Measurements from ENCODE around the gene ADM5.

ADM5 gene

DNA sequence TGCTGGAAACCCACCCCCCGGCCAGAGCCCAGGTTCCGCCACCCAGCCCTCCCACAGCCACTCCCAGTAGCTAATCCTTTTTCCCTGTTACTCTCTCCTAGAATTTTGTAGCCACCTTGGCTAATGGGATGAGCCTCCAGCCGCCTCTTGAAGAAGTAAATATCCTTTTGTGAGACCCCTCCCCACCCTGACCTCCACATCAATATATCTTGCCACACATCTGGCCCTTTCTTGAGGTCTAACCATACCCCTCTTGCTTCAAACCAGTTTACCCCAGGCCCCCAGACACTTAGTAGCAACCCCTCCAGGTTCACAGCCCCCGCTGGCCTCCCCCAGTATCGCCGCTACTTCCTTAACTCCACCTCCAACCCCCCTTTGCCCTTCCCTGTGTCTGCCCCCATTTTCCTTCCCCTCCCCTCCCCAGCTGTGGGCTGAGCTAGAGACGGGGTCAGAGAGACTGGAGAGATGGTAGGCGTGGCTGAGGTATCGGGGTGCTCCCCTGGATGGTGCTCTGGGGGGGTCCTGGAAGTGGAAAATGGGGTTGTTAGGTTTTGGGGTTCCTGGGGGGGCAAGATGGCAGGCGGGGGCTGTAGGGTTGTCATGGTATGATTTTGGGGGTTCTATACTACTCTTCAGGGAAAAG, 9.5 kb upstream of the ADM5 start:
- no peak for DNase-seq (ENCODE audit: insufficient read length, low spot score)
- no peak for FAIRE-seq

DNA sequence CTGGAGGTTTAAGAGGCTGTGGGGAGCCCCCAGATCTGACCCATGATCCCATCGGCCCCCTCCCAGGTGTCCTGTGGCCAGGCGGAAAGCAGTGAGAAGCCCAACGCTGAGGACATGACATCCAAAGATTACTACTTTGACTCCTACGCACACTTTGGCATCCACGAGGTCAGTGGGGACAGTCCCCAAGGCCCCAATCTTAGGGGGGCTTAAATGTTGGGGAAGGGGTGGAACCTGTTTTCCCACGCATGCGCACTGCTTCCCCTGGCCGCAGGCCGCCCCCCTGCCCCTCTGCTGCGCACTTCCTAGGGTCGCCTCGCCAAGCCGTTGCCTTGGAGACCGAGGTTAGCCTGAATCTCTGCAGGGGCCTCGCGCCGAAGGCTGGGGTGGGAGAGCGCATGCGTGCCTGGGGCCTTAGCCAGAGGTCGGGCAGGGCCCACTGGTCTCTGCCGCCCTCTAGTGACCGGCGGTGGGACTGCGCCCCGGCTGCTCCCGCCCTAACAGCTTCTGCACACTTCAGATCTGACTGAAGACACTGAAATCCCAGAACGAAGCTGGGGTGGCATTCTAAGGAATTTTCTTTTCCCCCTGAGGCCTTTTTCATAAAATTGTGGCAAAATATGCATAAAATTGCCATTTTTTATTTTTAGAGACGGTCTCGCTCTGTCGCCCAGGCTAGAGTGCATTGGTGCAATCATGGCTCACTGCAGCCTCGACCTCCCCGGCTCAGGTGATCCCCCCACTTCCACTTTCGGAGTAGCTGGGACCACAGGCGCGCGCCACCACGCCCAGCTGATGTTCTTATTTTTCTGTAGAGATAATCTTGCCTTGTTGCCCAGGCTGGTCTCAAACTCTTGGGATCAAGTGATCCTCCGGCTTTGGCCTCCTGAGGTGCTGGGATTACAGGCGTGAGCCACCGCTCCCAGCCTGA, 8.7 kb upstream of the ADM5 start:
- DNase-seq (ENCODE audit: insufficient read length, low spot score) (peak; percentile 92), FAIRE-seq (peak; percentile 26)

DNA sequence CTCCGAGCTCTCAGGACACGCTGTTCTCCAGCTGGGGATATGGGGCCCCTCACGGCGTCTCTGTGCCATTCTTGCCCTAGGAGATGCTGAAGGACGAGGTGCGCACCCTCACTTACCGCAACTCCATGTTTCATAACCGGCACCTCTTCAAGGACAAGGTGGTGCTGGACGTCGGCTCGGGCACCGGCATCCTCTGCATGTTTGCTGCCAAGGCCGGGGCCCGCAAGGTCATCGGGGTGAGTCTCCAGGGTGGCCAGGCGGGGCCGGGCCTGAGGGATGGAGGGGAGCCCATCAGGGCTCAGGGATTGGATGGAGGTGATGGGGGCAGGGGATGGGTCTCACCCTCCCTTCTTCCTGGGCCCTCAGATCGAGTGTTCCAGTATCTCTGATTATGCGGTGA, 7.6 kb upstream of the ADM5 start:
- DNase-seq (ENCODE audit: insufficient read length, low spot score), result no peak
- no peak for FAIRE-seq

DNA sequence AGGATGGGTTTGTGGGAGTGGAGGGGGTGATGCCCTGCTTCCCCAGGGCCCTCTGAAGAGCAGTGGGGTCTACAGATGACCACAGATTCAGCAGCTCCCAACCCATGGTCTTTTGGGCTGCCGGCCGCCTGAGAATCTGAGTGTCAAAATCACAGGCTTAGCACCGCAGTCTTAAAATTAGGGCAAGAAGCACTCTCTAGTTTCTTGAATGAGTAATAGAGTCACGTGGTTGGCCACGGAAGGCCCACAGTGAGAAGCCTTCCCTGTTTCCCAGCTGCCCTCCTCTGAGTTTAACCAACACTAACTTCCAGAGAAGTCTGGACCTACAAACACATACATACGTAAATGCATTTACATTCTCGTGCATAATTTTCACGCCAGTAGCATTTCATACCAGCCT, 7.1 kb upstream of the ADM5 start:
- no peak for FAIRE-seq
- no peak for DNase-seq (ENCODE audit: insufficient read length, low spot score)

DNA sequence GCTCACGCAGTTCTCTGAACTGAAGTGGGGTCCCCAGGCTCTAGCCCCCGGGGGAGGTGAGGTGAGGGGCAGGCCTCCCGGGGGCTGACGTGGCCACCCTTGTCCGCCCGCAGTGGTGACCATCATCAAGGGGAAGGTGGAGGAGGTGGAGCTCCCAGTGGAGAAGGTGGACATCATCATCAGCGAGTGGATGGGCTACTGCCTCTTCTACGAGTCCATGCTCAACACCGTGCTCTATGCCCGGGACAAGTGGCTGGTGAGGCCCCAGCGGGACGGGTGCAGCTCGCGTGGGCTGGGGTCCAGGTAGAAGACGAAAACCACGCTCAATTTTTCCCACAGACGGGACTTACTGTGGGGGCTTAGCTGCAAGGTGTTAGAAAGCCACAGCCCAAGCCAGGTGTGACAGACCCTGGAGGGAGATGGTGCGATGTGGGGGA, 5.6 kb upstream of the ADM5 start:
- FAIRE-seq, result no peak

DNA sequence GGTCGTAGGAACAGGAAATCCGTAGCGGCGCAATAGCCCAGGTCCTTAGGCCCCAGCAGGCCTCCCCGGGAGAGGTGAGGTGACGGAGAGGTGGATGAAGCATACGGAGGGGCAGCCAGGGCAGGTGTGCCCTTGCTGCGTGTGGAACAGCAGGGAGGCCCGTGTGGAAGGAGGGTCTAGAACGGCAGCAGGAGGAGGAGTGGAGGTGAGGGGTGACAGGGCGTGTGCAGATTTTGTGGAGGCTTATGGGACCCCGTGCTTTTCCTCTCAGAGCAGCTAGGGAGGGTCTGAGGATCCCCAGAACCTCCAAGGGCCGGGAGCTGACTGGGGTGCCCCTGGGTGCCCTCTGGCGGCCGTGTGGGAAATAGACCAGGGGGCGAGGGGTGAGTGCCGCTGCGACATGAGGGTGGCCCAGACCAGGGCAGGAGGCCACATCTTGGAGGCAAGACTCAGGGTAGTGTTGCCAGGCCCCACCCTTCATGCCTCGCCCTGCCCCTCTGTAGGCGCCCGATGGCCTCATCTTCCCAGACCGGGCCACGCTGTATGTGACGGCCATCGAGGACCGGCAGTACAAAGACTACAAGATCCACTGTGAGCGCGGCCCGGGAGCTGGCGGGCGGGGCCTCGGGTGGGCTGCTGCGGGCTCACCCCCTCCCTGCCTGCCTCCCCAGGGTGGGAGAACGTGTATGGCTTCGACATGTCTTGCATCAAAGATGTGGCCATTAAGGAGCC, 5.0 kb upstream of the ADM5 start:
- no peak for DNase-seq (ENCODE audit: insufficient read length, low spot score)
- FAIRE-seq, result no peak

More for the DNA sequence above, 5.6 kb upstream of the ADM5 start:
- DNase-seq (ENCODE audit: insufficient read length, low spot score), result no peak

DNA sequence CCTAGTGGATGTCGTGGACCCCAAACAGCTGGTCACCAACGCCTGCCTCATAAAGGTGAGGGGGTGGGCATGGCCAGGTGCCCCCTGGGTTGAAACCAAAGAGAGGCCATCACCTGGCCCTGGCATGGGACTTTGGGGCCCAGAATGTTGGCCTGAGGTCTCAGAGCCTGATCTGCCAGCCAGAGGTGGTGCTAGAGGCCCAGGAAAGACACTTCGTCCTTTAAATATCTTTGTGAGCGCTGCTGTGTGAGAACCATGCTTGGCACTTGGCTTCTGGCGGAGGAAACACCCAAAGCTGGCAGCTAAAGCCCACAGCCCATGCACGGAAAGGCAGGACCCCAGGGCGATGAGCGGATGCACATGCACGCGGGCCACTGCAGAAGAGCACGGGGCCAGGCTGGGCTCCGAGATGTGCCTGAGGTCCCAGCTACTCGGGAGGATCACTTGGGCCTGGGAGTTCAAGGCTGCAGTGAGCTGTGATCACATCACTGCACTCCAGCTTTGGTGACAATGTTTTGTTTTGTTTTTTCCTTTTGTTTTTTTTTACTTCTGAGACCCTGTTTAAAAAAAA, 4.3 kb upstream of the ADM5 start:
- no peak for FAIRE-seq
- DNase-seq (ENCODE audit: insufficient read length, low spot score), result no peak

DNA sequence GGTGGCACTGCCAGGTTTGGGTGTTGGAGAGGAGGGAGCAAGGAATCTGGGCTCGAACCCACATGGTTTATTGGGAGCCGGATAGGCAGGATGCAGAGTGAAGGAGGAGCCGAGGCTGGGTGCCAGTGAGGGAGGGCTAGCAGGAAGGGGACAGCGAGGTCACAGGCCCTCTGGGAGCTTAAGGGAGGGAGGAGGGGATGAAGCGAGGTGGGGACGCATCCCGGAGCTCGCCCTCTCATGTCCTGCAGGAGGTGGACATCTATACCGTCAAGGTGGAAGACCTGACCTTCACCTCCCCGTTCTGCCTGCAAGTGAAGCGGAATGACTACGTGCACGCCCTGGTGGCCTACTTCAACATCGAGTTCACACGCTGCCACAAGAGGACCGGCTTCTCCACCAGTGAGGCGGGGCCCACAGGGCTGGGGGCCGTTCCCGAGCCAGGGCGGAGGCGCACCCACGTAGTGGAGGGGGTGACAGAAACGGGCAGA, 3.5 kb upstream of the ADM5 start:
- FAIRE-seq (peak; percentile 9), DNase-seq (ENCODE audit: insufficient read length, low spot score) (no peak)

DNA sequence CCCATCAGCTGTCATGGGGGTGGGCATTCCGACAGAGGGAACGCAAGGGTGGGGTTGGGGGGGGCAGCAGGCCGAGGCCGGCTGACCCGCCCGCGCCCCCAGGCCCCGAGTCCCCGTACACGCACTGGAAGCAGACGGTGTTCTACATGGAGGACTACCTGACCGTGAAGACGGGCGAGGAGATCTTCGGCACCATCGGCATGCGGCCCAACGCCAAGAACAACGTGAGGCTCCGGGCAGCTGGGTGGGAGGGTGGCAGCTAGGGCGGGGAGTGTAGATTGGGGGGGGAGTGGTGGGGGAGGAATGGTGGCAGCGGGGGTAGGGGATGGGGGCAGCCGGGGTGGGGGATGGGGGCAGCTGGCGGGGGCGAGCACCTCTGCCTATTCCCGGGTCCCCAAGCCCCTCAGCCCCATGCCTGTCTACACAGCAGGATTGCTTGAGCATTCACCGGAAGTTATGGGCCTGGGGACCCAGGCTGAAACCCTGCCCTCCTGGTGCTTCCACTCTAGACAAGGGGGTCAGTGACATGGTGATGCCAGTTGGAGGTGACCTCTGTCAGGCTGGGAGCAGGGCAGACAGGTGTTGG, 2.8 kb upstream of the ADM5 start:
- no peak for FAIRE-seq
- DNase-seq (ENCODE audit: insufficient read length, low spot score), result no peak

DNA sequence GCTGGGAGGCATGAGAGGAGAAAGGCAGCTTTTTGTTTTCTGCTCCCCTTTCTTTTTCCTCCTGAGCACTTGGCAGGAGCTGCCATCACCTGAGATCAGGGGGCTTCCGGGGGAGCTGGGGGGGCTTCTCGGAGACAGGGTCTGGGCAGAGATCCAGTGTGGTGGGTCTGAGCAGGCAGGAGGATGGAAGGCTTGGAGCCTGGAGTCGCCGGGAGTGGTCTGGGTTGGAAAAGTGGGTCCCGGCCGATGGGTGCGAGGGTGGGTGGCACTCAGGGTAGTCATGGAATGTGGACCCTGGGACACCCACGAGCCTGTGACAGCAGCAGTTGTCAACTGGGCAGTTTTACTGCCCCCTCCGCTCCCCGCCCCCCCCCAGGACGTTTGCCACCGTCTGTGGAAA, 2.2 kb upstream of the ADM5 start:
- DNase-seq (ENCODE audit: insufficient read length, low spot score) (no peak), FAIRE-seq (no peak)

DNA sequence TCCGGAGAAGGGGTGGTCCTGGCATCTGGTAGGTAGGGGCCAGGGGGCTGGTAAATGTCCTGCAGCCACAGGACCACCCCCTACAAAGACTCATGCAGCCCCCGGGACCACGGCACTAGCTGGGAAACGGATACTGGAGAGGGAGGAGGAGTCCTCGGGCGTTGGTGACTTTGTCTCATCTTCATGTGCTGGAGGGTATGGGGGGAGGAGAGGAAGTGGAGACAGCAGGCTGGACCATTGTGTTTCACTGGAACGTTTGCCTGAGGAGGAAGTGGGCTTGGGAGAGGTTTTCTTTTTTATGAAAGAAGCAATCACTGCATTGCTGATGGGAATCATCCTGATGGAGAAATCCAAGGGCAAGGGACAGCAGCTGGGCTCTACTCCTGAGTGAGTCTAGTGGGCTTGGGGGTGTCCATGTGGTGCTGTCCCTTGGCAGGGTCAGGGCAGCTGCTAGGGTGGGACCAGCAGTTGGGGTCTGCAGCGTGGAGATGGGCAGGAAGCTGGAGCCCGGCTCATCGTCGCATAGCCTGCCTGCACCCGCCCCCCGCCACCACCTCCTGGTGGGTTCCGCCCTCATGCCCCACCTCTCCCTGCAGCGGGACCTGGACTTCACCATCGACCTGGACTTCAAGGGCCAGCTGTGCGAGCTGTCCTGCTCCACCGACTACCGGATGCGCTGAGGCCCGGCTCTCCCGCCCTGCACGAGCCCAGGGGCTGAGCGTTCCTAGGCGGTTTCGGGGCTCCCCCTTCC, 1.7 kb upstream of the ADM5 start:
- DNase-seq (ENCODE audit: insufficient read length, low spot score), result no peak
- no peak for FAIRE-seq

DNA sequence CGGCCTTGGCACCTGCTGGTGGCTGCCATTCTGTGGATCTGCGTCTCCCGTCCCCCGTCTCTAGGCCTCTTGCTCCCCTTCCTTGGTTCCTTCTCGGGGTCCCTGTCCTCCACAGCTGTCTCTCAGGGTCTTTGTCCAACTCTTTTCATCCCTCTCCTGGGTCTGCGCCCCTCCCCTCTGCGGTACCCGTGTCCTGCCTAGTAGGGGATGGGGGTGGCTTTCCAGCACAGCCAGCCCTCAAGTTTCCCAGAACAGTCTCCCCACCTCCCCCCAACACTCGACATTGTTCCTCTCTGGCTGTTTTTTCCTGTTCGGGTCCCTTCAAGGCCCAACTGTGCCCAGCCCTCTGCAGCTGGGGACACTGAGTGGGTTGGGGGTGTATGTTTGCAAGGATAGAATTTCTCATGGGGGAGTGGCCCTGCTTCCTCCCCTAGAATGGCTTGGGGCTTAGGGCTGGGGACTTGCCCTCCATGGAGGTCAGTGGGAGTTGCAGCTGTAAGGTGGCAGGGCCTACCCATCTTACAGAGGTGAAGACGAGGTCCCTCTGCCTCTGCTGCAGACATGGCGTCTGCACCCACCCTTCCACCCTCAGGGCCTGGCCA, 762 bp upstream of the ADM5 start:
- no peak for FAIRE-seq

DNA sequence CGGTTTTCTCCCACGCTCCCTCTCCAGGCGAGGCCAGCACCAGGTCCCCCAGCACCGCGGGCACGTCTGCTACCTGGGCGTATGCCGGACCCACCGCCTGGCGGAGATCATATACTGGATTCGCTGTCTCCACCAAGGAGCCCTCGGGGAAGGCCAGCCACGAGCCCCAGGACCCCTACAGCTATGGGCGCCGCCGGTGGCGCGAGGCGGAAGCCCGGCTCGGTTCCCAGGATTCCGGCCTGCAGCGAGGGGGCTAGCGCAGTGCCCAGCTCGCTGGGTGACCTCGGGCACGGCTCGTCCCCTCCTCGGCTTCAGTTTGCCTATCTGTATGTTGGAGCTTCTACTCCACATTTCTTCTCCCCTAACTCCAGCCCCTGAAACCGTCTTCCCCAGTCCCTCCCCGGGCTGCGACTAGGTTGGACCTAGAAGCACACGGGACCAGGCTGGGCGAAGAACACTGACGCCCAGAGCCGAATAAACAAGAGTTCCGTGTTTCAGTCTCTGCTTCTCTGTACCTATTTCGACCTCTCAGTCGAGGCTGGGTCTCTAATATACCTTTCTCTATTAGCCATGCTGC, 773 bp downstream of the ADM5 start:
- no peak for FAIRE-seq

More for the DNA sequence above, 762 bp upstream of the ADM5 start:
- DNase-seq (ENCODE audit: insufficient read length, low spot score), result no peak

DNA sequence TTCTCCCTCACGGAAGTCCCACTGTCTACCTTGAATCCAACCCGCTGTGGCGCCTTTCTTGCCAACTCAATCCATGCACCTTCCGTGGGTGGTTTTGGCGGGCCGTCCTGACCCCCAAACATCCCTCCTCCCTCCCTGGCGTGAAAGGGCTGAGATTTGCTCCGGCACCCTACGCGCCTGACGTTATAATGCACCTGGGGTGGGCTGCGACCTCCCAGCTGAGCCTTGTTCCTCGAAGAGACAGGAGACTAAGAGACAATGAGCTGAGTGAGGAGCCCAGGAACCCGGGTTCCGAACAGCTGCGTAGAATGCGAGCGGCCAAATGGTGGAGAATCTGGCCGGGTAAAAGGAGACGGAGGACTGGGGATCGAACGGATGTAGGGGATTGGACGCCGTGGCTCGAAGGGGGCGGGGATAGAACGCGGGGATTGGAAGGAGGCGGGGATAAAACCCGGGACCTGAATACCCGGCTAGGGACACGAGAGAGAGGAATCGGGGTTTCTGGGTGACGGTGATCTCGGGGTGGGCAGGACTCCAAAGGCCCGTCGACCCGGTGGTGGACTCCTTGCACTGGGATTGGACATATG, 1.4 kb downstream of the ADM5 start, which contains the start of gene CPT1C:
Gene CPT1C (plus strand): TSS at position 461 of the 587 bp plus-strand sequence. CDS start 1,137 bp downstream, outside the sequence.
- no peak for FAIRE-seq
- DNase-seq (ENCODE audit: insufficient read length, low spot score), result no peak

More for the DNA sequence above, 773 bp downstream of the ADM5 start:
- no peak for DNase-seq (ENCODE audit: insufficient read length, low spot score)

DNA sequence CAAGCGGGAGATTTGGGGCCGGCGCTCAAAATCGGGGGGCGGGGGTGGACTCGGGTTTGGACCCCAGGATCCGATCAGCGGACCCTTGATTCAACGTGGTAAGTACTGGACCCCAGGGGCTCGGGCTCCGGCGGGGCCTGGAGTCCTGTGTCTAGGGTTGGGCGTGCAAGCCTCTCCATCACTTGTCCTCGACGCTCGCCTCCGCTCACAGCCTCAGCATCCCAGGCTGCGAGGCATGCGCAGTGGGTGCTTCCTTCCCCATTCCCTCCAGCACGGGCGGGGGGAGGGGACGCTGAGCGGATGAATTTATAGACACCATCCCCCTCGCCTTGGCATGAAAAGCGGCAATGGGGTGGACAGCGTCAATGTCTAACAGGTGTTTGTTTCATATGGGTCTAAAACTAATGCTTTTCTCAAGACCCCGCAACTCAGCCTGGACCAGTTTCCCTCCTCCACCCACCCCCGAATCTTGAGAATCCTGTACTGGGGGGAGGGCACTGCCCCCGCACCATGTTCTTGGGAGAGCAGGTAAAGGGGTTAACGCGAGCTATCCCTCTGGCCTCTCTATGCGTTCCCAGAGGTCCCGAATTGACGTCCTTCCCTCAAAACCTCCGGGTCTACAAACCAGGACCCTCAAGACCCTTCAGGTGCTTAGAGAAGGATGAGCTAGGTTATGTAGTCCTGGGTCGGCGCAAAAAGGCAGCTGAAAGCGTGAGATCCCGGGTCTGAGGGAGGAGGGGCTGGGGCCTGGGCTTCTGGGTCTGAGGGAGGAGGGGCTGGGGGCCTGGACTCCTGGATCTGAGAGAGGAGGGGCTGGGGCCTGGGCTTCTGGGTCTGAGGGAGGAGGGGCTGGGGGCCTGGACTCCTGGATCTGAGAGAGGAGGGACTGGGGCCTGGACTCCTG, 2.1 kb downstream of the ADM5 start:
- DNase-seq (ENCODE audit: insufficient read length, low spot score) (no peak), FAIRE-seq (no peak)

DNA sequence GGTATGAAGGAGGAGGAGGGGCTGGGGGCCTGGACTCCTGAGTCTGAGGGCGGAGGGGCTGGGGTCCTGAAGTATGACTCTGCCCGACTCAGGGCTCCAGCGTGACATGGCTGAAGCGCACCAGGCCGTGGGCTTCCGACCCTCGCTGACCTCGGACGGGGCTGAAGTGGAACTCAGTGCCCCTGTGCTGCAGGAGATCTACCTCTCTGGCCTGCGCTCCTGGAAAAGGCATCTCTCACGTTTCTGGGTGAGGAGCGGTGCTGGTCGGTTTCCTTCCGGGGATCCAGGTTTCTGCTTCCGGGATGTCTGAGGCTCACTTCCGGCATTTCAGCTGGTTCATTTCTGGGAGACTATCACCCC, 2.7 kb downstream of the ADM5 start:
- no peak for FAIRE-seq
- DNase-seq (ENCODE audit: insufficient read length, low spot score), result no peak

DNA sequence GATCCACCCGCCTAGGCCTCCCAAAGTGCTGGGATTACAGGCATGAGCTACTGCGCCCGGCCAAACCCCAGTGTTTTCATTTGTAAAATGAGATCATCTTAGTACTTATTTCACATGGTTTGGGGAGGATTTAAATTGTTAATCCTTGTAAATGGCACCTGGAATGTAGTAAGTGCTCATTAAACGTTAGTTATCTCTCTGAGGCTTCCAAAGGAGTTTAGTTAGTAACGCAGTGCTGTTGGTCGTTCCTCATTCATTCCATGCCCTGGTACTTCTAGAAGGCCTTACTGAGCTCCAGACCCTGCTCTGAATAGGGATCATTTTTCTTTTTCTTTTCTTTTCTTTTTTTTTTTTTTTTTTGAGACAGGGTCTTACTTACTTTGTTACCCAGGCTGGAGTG, 6.7 kb downstream of the ADM5 start:
- FAIRE-seq (no peak), DNase-seq (ENCODE audit: insufficient read length, low spot score) (no peak)

DNA sequence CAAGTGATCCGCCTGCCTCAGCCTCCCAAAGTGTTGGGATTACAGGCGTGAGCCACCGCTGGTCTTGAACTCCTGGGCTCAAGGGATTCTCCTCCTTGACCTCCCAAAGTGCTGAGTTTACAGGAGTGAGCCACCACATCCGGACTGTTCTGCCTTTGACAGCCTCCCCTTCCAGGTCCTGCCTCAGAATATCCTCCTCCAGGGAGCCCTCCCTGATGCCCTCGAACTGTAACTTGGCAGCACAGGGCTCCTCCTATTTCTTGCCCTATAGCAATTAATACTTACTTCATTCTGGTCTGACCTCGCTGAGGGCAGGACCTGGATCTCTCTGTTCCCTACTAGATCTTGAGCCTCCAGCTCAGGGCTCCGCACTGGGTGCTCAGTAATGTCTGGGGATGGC, 7.5 kb downstream of the ADM5 start:
- FAIRE-seq (no peak), DNase-seq (ENCODE audit: insufficient read length, low spot score) (no peak)
